Jurkat, Clone E6-1 (cell line): ENCODE data around the gene CEP120. TPM values are rescaled to one million over a fixed set of nuclear protein-coding genes. Genes with fewer than 3 reads are reported as not detected.
"Not testable (repeated sequence)": the region's sequence is repeated elsewhere in the genome, so short reads cannot be mapped to it uniquely, and the experiment has no call there.

ENCODE experiments used
- DNase-seq: peaks from one replicate; pipeline ENCODE4 v3.0.0-alpha.2; 2011; ENCODE audit warnings: low read depth, low spot score
- H3K4me3 ChIP-seq: 2 replicates; pipeline ENCODE4 v1.5.1; 2011; ENCODE audit warnings: mild to moderate bottlenecking, low read length, control low read depth, moderate library complexity
- polyA plus RNA-seq: library from polyadenylated mRNA; unstranded; fragments of >200 nt; gene quantifications from one replicate; pipeline ENCODE4 v1.2.1, GENCODE V29; 2012; ENCODE audit warnings: missing spikeins; ENCODE audit not compliant: insufficient read length, insufficient read depth

Gene CEP120
- 13.6 TPM for polyA plus RNA-seq

DNA sequence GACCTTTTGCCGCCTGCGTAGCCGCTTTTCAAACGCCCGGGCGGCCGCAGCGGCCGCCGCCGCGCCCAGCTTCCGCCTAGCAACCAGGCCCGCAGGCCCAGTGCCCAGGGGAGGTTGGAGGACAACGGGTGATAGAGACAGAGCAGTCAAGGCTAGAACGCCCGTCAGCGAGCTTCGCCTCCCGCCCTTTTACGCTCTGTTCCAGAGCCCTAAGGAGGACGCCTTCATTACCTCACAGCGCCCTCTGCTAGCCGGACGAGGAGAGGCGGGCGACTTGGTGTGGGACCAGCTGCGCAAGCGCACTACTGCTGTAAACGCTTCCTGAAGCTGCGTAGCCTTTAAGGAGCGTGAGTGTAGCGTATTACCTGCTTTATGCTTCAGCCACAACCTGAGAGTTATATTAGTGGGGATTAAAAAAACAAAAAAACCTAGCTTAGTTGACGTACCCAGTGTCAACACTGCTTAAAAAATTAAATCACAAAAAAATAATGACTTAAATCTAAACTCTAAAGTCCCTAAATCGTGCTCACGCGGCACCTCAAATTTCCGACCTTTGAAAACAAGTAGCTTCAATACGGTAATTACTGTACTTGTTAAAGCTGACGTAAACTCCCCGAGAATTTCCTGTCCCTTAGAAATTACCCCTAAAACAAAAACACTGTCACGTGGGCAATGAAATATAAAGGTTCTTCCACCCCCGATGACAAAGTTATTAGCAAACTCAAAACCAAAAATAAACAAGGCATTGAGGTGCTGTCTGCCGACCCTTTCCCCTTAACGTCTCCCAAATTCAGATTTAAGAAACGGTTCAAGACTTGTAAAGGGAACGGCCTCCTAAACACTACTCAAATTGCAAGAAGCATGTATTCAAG is at the start of gene CEP120:
TSS of gene CEP120 (minus strand) at position 126 of the 872 bp plus-strand sequence. CDS start 405 bp downstream, outside the sequence.
- peak within 1 kb of the TSS; percentile 93 for H3K4me3 ChIP-seq
- peak; percentile 98 for DNase-seq

DNA sequence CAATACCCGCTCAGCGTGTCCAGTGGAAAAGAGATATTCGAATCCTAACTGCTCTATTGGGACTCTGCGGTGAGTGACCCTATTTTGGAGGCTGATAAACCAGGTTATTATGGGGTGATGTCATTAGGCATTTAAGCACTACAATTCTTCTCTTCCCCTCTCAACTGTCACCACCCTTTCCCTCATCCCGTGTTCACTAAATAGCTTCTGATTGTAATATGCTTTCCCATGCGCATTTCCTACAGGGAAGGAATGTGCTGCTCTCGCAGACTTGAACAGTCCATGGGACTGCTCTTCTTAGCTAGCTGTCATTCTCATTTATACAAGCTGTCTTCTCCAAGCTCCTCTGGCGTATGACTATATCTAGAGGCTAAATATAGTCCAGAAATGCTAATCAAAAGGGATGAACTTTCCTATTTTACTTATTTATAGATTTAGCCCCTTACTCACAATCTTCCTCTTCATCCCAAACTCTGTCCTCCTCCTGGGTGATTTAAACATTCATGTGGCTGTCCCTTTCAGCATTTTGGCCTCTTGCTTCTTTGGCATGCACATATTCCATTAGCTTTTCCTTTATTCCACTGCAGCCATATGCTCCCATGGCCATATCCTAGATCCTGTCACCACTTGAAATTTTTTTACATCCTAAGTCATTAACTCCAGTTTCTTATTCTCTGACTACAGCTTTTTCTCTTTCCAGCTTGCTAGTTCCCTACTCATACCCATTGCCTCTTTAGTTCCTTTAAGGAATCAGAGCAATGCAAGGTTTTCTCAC is 49.1 kb upstream of the CEP120 start:
- DNase-seq = no peak

DNA sequence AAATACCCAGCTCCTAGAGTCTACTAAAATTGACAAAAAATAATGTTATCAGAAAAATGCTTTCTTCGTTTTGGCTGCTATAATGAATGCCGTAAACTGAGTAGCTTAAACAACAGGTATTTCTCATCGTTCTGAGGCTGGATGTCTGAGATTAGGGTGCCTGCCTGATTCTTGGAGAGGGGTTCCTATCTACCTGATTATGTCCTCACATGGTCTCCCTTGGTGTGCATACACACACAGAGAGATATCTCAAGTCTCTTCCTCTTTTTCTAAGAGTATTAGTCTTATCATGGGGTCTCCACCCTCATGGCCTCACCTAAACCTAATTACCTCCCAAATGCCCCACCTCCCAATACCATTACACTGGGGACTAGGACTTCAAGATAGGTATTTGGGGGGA is 48.2 kb upstream of the CEP120 start:
- DNase-seq = no peak

More for the DNA sequence above, 49.1 kb upstream of the CEP120 start:
- no peak overlapping the region for H3K4me3 ChIP-seq

DNA sequence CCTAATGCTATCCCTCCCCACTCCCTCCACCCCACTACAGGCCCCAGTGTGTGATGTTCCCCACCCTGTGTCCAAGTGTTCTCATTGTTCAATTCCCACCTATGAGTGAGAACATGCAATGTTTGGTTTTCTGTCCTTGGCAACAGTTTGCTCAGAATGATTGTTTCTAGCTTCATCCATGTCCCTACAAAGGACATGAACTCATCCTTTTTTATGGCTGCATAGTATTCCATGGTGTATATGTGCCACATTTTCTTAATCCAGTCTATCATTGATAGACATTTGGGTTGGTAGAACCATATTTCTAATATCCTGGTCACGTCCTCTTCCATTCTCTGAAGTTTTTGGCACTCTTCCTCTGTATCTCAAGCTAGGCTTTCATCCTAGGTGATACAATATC is 43.6 kb upstream of the CEP120 start:
- not testable (repeated sequence) for H3K4me3 ChIP-seq, DNase-seq

More for the DNA sequence above, 48.2 kb upstream of the CEP120 start:
- H3K4me3 ChIP-seq = no peak overlapping the region

DNA sequence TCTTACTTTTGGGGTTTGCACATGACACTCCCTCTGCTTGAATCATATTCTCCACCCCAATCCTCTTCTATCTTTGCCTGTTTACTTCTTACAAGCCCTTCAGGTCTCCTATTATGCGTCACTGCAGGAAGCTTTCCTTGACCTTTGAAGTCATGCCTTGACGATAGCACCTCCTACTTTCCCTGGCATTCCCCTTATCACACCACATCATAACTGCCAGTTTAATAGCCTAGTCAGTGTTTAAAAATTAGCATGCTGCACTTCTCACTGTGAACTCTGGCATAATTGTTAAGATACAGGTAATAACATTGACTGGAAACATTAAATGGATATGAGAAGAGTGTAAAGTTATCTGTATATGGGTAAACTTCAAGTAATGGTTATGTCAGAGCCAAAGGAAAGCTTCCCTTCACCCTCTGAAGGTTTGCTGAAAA is 37.1 kb upstream of the CEP120 start:
- H3K4me3 ChIP-seq = no peak overlapping the region
- DNase-seq = peak; percentile 7

DNA sequence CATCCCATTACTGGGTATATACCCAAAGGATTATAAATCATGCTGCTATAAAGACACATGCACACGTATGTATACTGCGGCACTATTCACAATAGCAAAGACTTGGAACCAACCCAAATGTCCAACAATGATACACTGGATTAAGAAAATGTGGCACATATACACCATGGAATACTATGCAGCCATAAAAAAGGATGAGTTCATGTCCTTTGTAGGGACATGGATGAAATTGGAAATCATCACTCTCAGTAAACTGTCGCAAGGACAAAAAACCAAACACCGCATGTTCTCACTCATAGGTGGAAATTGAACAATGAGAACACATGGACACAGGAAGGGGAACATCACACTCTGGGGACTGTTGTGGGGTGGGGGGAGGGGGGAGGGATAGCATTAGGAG is 35.8 kb upstream of the CEP120 start:
- not testable (repeated sequence) for H3K4me3 ChIP-seq, DNase-seq

DNA sequence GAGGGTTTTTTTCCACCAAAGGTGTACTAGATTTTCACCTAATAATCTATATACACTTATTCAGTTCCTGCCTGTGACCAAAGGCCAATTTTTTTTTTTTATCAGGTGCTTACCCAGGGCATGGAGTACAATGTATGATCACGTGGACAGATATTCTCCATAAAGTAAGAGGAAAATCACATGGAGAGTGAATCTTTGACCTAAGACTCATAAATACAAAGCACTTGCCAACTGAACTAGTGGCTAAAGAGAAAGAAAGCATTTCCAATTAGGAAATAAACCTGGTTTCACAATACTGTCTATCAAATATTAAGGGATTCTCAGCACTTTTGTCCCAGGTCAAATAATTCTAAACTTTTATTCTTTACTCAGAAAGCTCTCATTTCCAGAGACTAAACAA is 33.0 kb upstream of the CEP120 start:
- no peak for DNase-seq
- H3K4me3 ChIP-seq = no peak overlapping the region

DNA sequence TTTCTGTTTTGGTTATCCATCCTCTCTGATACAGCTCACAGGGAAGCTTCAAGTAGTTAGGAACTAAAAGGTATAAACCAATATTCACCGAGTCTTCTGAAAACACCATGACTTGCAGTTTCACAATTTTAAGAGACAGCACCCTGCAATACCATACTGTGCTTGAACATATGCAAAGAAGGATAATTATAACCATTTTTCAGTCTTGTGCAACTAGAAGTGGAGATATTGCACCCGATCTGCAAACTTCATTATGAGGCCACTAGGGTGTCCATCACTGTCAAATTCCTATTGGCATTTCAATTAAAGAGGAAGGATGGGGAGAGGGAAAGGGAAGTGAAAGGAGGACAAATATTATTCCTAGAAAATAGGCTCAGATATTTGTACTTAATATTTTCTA is 32.4 kb upstream of the CEP120 start:
- H3K4me3 ChIP-seq = no peak overlapping the region
- DNase-seq = no peak

DNA sequence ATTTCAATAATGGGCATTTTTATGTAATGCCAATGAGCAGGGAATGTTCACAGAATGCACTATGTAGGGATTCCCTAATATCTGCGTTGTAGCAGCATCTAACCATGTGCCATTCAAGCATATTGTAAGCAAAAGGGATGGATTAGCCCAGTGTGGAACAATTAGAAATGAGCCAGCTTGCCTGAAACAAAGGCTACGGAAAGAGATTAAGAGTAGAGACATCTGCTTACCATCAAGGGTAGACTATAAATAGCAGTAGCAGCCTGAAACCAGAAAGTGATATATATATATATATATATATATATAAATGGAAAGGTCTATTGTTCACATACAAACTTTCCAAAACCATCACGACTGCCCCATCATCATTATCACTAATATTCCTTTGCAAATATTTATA is 31.9 kb upstream of the CEP120 start:
- no peak overlapping the region for H3K4me3 ChIP-seq
- no peak for DNase-seq

DNA sequence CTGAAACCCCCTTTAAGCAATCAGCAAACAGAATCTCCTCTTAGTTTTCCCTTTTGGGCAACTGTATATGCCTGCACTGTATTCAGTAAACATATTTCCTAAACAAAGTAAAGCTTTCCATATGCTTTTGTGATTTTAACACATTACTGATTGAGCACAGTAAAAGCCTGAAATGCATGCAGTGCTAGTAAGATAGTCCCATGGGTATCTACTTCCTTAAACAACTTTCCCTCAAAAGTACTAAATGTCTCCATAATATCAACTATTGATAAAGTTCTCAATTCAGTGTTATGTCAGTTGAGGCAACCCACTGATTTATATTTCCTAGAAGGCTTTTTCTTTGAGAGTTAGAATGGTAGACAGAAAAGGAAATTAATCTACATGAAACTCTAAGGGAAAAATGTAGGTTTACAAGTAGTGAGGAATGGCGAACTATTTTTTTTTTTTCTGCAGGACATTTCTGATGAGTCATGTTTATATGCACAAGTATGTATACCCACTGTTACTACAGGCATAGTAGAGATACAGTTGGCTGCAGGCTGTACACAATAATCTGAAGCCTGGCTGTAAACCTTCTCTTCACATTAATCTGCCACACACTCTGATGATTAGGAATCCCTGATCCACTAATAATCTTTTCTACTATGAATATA is 31.2 kb upstream of the CEP120 start:
- no peak overlapping the region for H3K4me3 ChIP-seq
- no peak for DNase-seq

DNA sequence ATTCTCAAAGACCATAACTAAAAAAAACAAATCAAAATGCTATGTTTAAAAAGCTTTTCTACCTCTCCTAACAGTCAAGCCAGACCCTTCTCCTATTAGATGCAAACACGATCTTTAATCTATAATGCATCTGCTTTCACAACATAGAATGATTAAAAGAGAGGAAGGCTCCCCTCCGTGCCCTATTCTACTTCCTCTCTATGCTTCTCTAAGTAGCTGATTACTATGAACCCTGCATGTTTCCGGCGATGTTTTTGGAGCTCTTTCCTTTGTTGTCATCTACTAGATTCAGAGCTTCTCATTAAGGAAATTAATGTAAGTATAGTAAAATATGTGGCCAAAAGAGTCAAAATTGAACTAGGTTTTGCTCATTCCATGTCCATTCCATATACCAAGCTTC is 29.2 kb upstream of the CEP120 start:
- no peak overlapping the region for H3K4me3 ChIP-seq
- DNase-seq = no peak

DNA sequence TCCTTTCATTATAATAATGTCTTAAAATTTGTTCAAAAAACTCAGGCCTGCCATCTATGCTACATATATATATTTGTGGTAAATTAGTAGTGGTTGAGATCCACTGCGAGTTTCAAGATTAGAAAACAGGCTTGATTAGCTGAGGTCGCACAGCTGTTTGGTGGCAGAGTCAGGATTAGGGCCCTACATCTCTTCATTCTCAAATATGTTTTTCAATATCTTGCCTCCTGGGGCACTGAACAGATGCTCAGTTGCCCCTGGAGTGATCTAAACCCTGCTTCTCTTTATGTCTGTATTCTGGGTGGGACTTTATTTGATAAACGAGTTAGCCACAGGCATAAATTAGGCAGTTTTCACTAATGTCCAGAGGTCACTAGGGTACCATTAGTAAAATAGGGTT is 27.8 kb upstream of the CEP120 start:
- no peak overlapping the region for H3K4me3 ChIP-seq
- no peak for DNase-seq

DNA sequence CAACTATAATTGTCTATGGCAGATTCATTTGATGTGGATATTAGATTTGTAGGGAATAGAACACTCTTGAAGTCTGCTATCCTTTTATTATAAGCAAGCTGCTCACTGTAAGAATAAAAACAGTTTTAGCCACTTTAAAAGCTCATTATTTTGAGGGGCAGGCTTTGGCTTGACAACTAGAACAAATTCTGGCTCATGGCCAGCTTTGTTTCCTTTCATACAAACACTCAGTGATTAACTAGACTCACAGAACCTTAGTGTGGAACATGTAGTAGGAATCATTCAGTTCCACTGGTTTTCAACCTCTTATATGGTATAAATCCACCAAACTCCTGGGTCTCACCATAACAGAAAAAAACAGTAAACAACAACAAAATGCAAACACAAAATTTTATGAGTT is 27.4 kb upstream of the CEP120 start:
- DNase-seq = no peak
- H3K4me3 ChIP-seq = no peak overlapping the region

DNA sequence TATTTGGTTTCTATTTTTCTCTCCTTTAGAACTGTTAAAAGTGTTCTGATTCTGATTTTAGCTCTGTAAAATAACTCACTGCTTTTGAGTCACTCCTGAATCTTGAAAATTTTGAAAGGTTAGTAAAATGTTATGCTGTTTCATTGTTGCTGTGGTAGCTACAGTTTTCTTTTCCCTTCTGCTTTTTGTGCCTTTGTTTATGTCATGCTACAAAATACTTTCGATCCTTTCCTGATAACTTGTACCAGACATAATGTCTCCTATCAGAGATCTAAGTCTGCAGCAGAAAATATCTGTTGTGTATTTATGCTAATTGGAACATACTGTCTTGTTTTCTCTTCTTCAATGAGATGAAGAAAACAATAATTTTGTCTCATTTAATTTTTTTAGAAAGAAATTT is 26.9 kb upstream of the CEP120 start:
- no peak for DNase-seq
- no peak overlapping the region for H3K4me3 ChIP-seq

DNA sequence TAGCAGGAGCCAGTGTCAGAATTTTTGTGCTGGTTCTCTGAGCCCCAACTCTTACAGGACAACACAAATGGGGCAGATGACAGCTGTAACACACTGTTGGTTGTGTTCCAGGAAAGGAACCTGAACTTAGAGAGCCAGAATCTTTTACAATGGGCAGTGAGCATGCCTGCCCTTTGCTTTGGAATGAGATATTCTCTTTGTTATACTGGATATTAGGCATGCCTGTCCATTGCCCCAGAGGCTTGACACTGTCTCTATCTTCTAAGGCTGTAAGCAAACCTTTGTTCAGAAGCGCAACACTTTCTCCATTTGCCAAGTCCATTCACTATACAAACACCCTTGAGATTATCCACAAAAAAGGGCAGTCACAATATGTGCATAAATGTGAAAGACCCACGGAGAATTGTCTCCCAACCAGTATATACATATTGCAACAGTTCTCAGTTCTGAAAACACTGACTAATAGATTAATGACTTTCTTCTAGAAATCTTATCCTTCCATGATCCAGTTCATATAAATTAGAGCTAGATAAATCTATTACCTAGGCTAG is 26.3 kb upstream of the CEP120 start:
- DNase-seq = no peak
- no peak overlapping the region for H3K4me3 ChIP-seq

DNA sequence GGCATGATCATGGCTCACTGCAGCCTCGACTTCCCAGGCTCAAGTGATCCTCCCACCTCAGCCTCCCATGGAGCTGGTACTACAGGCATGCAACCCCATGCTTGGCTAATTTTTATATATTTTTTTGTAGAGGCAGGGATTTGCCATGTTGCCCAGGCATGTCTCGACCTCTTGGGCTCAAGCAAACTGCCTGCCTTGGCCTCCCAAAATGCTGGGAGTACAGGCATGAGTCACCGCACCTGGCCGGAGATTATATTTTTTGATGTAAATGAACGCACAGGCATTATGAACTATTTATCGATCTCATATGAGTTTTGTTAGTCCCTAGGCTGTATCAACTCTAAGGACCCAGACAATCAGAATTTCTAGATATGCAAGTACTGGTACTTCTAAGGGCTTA is 25.5 kb upstream of the CEP120 start:
- DNase-seq = no peak
- no peak overlapping the region for H3K4me3 ChIP-seq

DNA sequence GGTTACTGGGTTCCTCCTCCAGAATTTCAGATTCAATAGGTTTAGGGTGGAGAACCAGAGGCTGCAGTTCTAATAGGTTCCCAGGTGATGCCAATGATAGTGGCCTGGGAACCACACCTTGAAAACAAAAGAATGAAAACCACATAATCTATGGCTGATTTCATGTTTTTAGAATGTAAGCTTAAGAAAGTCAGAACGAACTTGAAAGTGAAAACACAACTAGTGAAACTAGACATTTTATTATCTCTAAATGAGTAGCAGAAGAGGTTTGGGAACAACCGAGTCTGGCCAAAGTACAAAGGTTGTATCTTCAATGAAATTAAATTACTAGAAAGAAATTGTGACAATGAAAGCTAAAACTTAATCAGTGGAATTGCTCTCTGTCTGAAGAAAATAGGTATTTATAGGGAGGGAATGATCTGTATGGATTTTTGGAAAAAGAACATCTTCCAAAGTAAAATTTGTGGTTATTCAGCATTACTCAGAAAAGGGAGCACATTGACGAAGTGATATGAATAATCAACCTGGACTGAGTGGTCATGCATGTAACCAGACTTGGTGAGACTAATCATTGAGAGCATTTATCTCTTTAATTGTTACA is 24.9 kb upstream of the CEP120 start:
- DNase-seq = no peak
- H3K4me3 ChIP-seq = no peak overlapping the region

DNA sequence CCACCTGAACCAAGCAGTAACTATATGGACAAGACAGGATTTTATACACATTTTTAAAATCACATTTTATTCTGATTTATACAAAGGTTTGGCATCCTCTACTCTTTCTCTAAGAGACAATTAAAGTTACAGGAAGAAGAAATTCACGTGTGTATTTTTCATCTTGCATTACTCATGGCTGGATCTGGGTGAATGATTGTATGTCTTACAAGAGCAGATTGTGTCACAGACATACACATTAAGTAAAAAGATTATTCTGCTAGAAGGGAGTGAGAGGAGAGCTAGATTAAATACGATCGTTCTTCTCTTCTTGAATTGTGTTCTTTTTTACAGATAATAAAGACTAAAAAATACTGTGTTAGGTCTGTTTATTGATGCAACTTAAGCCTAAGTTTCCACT is 20.8 kb upstream of the CEP120 start:
- H3K4me3 ChIP-seq = no peak overlapping the region
- DNase-seq = no peak

DNA sequence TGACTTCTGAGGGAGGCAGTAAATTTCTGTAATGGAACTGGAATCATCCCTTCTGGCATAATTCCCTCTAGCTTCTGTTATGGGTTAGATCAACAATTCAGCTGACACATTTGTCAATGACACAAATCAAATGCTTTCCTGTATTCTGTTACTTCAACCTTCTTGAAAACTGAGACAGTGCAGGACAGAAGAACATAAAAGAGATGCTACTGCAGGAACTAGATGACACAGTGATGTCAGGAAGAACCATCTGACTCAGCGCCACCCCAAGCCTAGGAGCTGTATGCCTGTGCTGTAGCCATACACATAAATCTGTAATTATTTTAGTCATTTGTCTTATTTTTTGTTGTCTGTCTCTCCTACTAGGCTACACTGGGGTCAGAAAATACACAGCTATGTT is 18.2 kb upstream of the CEP120 start:
- DNase-seq = no peak
- H3K4me3 ChIP-seq = no peak overlapping the region
